Glomerular endothelial cell (primary cell): ENCODE data around the gene EFNA4. TPM values are rescaled to one million over a fixed set of nuclear protein-coding genes. Genes with fewer than 3 reads are reported as not detected.

Experiments
- DNase-seq: peaks from one replicate; pipeline ENCODE4 v3.0.0-alpha.2; 2011; ENCODE audit warnings: low read depth, low spot score; ENCODE audit errors: extremely low read depth
- total RNA-seq: library from RNA; depleted of rRNA; stranded (reverse); fragments of >200 nt; gene quantifications from 2 replicates; pipeline ENCODE4 v1.2.3, GENCODE V29; 2015

EFNA4 gene
- total RNA-seq, 1 donor from 2014 or later: 25.1 TPM

GRCh38 chr1:155071701-155072100 lies 8.2 kb downstream of the EFNA4 start:
- DNase-seq: no peak

- DNase-seq: no peak
Observed at GRCh38 chr1:155072531-155073289, 9.2 kb downstream of the EFNA4 start.

GRCh38 chr1:155073377-155074242 lies 10.1 kb downstream of the EFNA4 start:
- no peak for DNase-seq

- DNase-seq: no peak
Observed at GRCh38 chr1:155075535-155075934, 12.0 kb downstream of the EFNA4 start.

GRCh38 chr1:155076371-155076770 lies 12.8 kb downstream of the EFNA4 start:
- DNase-seq: no peak

GRCh38 chr1:155077346-155077745 lies 13.8 kb downstream of the EFNA4 start:
- no peak for DNase-seq

GRCh38 chr1:155077758-155078445 lies 14.4 kb downstream of the EFNA4 start:
- DNase-seq: no peak

GRCh38 chr1:155078469-155079209 lies 15.1 kb downstream of the EFNA4 start, which contains the start of gene EFNA3:
TSS of gene EFNA3 (plus strand) at chr1:155078837. CDS start at chr1:155078942, 105 bp downstream.
- no peak for DNase-seq

- DNase-seq: no peak
Observed at GRCh38 chr1:155079210-155079486, 15.6 kb downstream of the EFNA4 start.

- no peak for DNase-seq
Observed at GRCh38 chr1:155079487-155080311, 16.2 kb downstream of the EFNA4 start.

- DNase-seq: no peak
Observed at GRCh38 chr1:155080312-155081228, 17.0 kb downstream of the EFNA4 start.

- no peak for DNase-seq
Observed at GRCh38 chr1:155081472-155082300, 18.1 kb downstream of the EFNA4 start.

GRCh38 chr1:155082301-155083051 lies 18.9 kb downstream of the EFNA4 start:
- no peak for DNase-seq

GRCh38 chr1:155083052-155083541 lies 19.6 kb downstream of the EFNA4 start:
- DNase-seq: no peak

- no peak for DNase-seq
Observed at GRCh38 chr1:155083865-155084721, 20.6 kb downstream of the EFNA4 start.
